B cell (primary cell): ENCODE measurements around the gene SGO1. TPM values are rescaled to one million over a fixed set of nuclear protein-coding genes. Genes with fewer than 3 reads are reported as not detected.

Experiments used
- ATAC-seq: fragments of 200-7000 bp; cut with Tn5 transposase; one replicate; pipeline ENCODE4 v1.10.0; 2021; ENCODE audit warnings: low read depth, mild to moderate bottlenecking, moderate number of reproducible peaks, moderate library complexity
- CTCF ChIA-PET: fragments of 350-600 bp; sonication (Branson Sonifier 250); formaldehyde crosslinking; loops from one replicate; lab custom pipeline; 2021; ENCODE audit warnings: antibody characterized with exemption, inconsistent platforms; lab: Charles Lee
- POLR2A ChIA-PET: fragments of 350-600 bp; sonication (Branson Sonifier 250); formaldehyde crosslinking; loops from one replicate; lab custom pipeline; 2021; ENCODE audit warnings: antibody characterized with exemption; lab: Charles Lee
- DNase-seq: peaks from one replicate; pipeline ENCODE4 v3.0.0; 2013
- H2AFZ ChIP-seq: 2 replicates; pipeline ENCODE4 v1.6.1; 2012; ENCODE audit warnings: mild to moderate bottlenecking, low read depth, low read length; ENCODE audit not compliant: insufficient read depth, poor library complexity, severe bottlenecking
- H3K27ac ChIP-seq, 2 donors: 1 replicate in 1 of 2; 2 replicates in 1 of 2; pipeline ENCODE4 v1.5.1; 2012 to 2013; ENCODE audit warnings: low read length in 2 of 2, mild to moderate bottlenecking in 2 of 2, moderate library complexity in 1 of 2
- H3K27me3 ChIP-seq, 4 experiments: fragments of 200-600 bp in 1 of 4; sonication (generic) in 1 of 4; replicated peaks in 1 of 4; 1 replicate in 2 of 4; 2 replicates in 2 of 4; pipeline versions ENCODE4 v1.6.1 to v1.7.0; 2013 to 2016; ENCODE audit warnings: low read length in 3 of 4, mild to moderate bottlenecking in 2 of 4, mixed read lengths in 1 of 4, moderate library complexity in 1 of 4; ENCODE audit not compliant: insufficient read depth in 4 of 4, control insufficient read depth in 3 of 4; ENCODE audit errors: control extremely low read depth in 1 of 4
- H3K36me3 ChIP-seq, 2 experiments: replicated peaks in 1 of 2; 1 replicate in 1 of 2; 2 replicates in 1 of 2; pipeline versions ENCODE4 v1.6.1 to v1.7.1; 2013; ENCODE audit warnings: low read length in 1 of 2; ENCODE audit not compliant: insufficient read depth in 2 of 2, control insufficient read depth in 1 of 2; ENCODE audit errors: control extremely low read depth in 1 of 2, extremely low read depth in 1 of 2
- H3K4me1 ChIP-seq, 2 donors: fragments of 200-600 bp in 1 of 2; sonication (generic) in 1 of 2; 1 replicate in 1 of 2; 2 replicates in 1 of 2; pipeline versions ENCODE4 v1.5.1 to v1.6.1; 2013 to 2017; ENCODE audit warnings: low read length in 2 of 2; ENCODE audit not compliant: control insufficient read depth in 2 of 2, insufficient read depth in 2 of 2
- H3K4me2 ChIP-seq: replicated peaks from 2 replicates; pipeline ENCODE3; 2012; ENCODE audit warnings: mild to moderate bottlenecking, low read depth, low read length; ENCODE audit not compliant: poor library complexity, severe bottlenecking
- H3K4me3 ChIP-seq, 5 experiments: fragments of 200-600 bp in 1 of 5; sonication (generic) in 1 of 5; 1 replicate in 3 of 5; 2 replicates in 2 of 5; pipeline versions ENCODE4 v1.5.1 to v1.7.0; 2011 to 2016; ENCODE audit warnings: low read length in 4 of 5, mild to moderate bottlenecking in 4 of 5, low read depth in 2 of 5, control low read depth in 1 of 5, moderate library complexity in 1 of 5; ENCODE audit not compliant: insufficient read depth in 1 of 5; ENCODE audit errors: control extremely low read depth in 1 of 5, extremely low read depth in 1 of 5
- H3K79me2 ChIP-seq: fragments of 200-600 bp; sonication (generic); one replicate; pipeline ENCODE4 v1.6.0; 2016; ENCODE audit warnings: low read length; ENCODE audit not compliant: control insufficient read depth, insufficient read depth
- H3K9ac ChIP-seq: fragments of 200-600 bp; sonication (generic); 2 replicates; pipeline ENCODE4 v1.6.1; 2017; ENCODE audit warnings: mild to moderate bottlenecking, low read length, moderate library complexity
- H3K9me3 ChIP-seq, 3 donors: one replicate each; pipeline versions ENCODE4 v1.6.1 to v1.7.1; 2013; ENCODE audit warnings: low read length in 2 of 3; ENCODE audit not compliant: control insufficient read depth in 2 of 3, insufficient read depth in 1 of 3; ENCODE audit errors: control extremely low read depth in 1 of 3
- H4K20me1 ChIP-seq: 2 replicates; pipeline ENCODE4 v1.6.0; 2012; ENCODE audit warnings: mild to moderate bottlenecking, low read length; ENCODE audit not compliant: insufficient read depth, control insufficient read depth, poor library complexity, severe bottlenecking
- H3K27ac Mint-ChIP-seq: one replicate; pipeline ENCODE4 v1.8.0; 2021; ENCODE audit warnings: mixed read lengths
- H3K27me3 Mint-ChIP-seq: one replicate; pipeline ENCODE4 v1.8.0; 2021; ENCODE audit warnings: mixed read lengths
- H3K4me1 Mint-ChIP-seq: one replicate; pipeline ENCODE4 v1.8.0; 2021; ENCODE audit warnings: mixed read lengths
- H3K4me3 Mint-ChIP-seq: one replicate; pipeline ENCODE4 v1.8.0; 2021; ENCODE audit warnings: mixed read lengths
- H3K9me3 Mint-ChIP-seq: one replicate; pipeline ENCODE4 v1.8.0; 2022; ENCODE audit warnings: mixed read lengths; ENCODE audit not compliant: insufficient read depth
- CTCF ChIP-seq: fragments of 200-600 bp; IDR thresholded peaks from one replicate; pipeline ENCODE4 v1.8.0; 2022; ENCODE audit warnings: antibody characterized with exemption, mild to moderate bottlenecking
- EZH2 ChIP-seq: IDR thresholded peaks from 2 replicates; pipeline ENCODE4 v1.6.1; 2012; ENCODE audit warnings: borderline replicate concordance, low read depth, mild to moderate bottlenecking, moderate library complexity, low read length; ENCODE audit not compliant: insufficient read depth, poor library complexity, severe bottlenecking
- WGBS: methylation state at CpG from one replicate; pipeline ENCODE4 v1.1.5; 2013; ENCODE audit warnings: missing lambda C conversion rate; ENCODE audit not compliant: insufficient coverage; 5-methylcytosine and 5-hydroxymethylcytosine counted together
- intact Hi-C: fragments of 100-400 bp; cut with micrococcal nuclease; formaldehyde crosslinking; loops from one replicate; pipeline ENCODE4 v1.10.0; 2022
- polyA plus RNA-seq: library from polyadenylated mRNA; depleted of rRNA; stranded (reverse); fragments of >200 nt; gene quantifications from 2 replicates; pipeline ENCODE4 v1.2.3, GENCODE V29; 2012
- total RNA-seq, 2 donors: library from RNA; stranded (reverse); fragments of 120-200 nt in 1 of 2; gene quantifications; 1 replicate in 1 of 2; 2 replicates in 1 of 2; pipeline versions ENCODE4 v1.2.3 to v1.2.4, GENCODE V29; 2013 to 2022

The SGO1 gene
- total and polyA plus RNA-seq, 2 donors (not counting 1 experiment from before 2014, with no cell fraction given) = 1.4 to 6.7 TPM

- no peak overlapping the region for H3K27ac ChIP-seq
- H3K4me1 ChIP-seq = no peaks in the 10 kb centered on the region
- H3K4me3 ChIP-seq = no peak overlapping the region
- H3K9me3 ChIP-seq = no peaks in the 10 kb centered on the region
- Mint-ChIP-seq H3K27me3 (no peaks in the 10 kb centered on the region), H3K4me3 (no peak overlapping the region), H3K9me3 (peaks cover 3% of the 10 kb centered on the region), H3K27ac (no peak overlapping the region), H3K4me1 (peaks cover 4% of the 10 kb centered on the region)
- WGBS = 98% methylated on average over 6 of the region's 7 CpGs
- H3K79me2 ChIP-seq = peaks cover 3% of the 10 kb centered on the region
- POLR2A ChIA-PET = no interaction called here
- H3K27me3 ChIP-seq = no peaks in the 10 kb centered on the region
- peaks cover 0 to 55% of the 10 kb centered on the region in 2 experiments for H3K36me3 ChIP-seq
- no peak for ATAC-seq
- no peak overlapping the region for H3K9ac ChIP-seq
- H2AFZ ChIP-seq = no peak overlapping the region
- DNase-seq = no peak
- H3K4me2 ChIP-seq = no peak overlapping the region
- intact Hi-C loops = no loop called here
- H4K20me1 ChIP-seq = no peaks in the 10 kb centered on the region
- CTCF ChIA-PET = no interaction called here
- TF ChIP-seq EZH2 (no peak), CTCF (no peak)
Observed at GRCh38 chr3:20141851-20142250, 44.2 kb downstream of the SGO1 start.

- WGBS = 92% methylated on average over 2 of the region's 2 CpGs
- no peaks in the 10 kb centered on the region for H3K27me3 ChIP-seq
- H4K20me1 ChIP-seq = no peaks in the 10 kb centered on the region
- DNase-seq (no peak), ATAC-seq (no peak)
- H3K27me3 Mint-ChIP-seq = no peaks in the 10 kb centered on the region
- ChIA-PET CTCF (no interaction called here), POLR2A (no interaction called here)
- H3K36me3 ChIP-seq = peaks cover 0 to 55% of the 10 kb centered on the region in 2 experiments
- H2AFZ ChIP-seq = no peak overlapping the region
- intact Hi-C loops = no loop called here
- no peak overlapping the region for H3K4me3 Mint-ChIP-seq
- no peak overlapping the region for H3K4me3 ChIP-seq
- no peaks in the 10 kb centered on the region for H3K4me1 ChIP-seq
- TF ChIP-seq EZH2 = no peak
- TF ChIP-seq CTCF = no peak
- H3K9me3 ChIP-seq = no peaks in the 10 kb centered on the region
- H3K9ac ChIP-seq = no peak overlapping the region
- H3K27ac Mint-ChIP-seq = no peak overlapping the region
- H3K27ac ChIP-seq = no peak overlapping the region
- H3K9me3 Mint-ChIP-seq = peaks cover 3% of the 10 kb centered on the region
- H3K4me1 Mint-ChIP-seq = peaks cover 4% of the 10 kb centered on the region
- no peak overlapping the region for H3K4me2 ChIP-seq
- H3K79me2 ChIP-seq = peaks cover 3% of the 10 kb centered on the region
Observed at GRCh38 chr3:20141316-20141715, 44.7 kb downstream of the SGO1 start.
